GM06990 (cell line): ENCODE results near the gene ARL15.

Experiments used
- DNase-seq: peaks from one replicate; pipeline ENCODE4 v3.0.0-alpha.2; 2011; ENCODE audit not compliant: insufficient read length; ENCODE audit errors: extremely low read depth
- H3K27me3 ChIP-seq: replicated peaks from 2 replicates; pipeline ENCODE4 v1.6.0; 2011; ENCODE audit warnings: low read length; ENCODE audit not compliant: control insufficient read depth, insufficient read depth
- H3K36me3 ChIP-seq: 2 replicates; pipeline ENCODE4 v1.5.1; 2011; ENCODE audit warnings: low read length; ENCODE audit not compliant: control insufficient read depth, insufficient read depth
- H3K4me3 ChIP-seq: replicated peaks from 2 replicates; pipeline ENCODE4 v1.5.1; 2011; ENCODE audit warnings: low read depth, mild to moderate bottlenecking, control low read depth, low read length
- TF ChIP-seq, protein P1 (sequence below): IDR thresholded peaks from 2 replicates; pipeline ENCODE4 v1.5.1; 2011; ENCODE audit warnings: low read length, control low read depth, mild to moderate bottlenecking, inconsistent platforms; ENCODE audit not compliant: insufficient read depth, poor library complexity, severe bottlenecking

Gene ARL15

DNA sequence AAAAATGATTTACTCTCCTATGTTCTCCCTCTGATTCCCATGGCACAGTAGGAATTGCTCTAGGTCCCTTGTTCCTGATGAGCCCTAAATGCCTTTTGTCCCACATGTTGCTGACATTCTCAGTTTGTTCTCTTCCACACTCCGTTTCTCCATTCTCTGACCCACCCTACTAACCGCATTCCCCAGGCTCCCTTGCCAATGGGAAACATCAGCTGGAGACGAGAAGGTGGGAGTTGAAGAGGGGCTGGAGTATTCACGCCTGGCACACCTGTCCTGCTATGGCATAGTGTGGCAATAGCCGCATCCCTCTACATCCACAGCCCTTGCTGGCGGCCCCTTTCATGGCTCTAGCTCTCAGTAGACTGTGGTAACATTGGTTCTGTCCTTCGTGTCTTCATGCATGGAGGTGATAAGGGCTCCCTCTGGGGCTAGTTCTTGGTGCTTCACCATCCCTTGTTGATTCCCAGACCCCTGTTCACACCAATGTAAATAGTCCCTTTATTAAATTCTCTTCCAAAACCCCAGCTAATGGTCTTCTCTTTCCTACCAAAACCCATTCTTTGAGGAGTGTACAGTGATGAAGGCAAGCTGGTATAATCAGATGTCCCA, 16.4 kb upstream of the ARL15 start:
- DNase-seq: no peak
- Histone ChIP-seq H3K36me3 (no peaks in the 10 kb centered on the region), H3K27me3 (no peaks in the 10 kb centered on the region; the same call in 1 of the 2 replicates), H3K4me3 (no peak overlapping the region)
- TF ChIP-seq, protein P1, sequence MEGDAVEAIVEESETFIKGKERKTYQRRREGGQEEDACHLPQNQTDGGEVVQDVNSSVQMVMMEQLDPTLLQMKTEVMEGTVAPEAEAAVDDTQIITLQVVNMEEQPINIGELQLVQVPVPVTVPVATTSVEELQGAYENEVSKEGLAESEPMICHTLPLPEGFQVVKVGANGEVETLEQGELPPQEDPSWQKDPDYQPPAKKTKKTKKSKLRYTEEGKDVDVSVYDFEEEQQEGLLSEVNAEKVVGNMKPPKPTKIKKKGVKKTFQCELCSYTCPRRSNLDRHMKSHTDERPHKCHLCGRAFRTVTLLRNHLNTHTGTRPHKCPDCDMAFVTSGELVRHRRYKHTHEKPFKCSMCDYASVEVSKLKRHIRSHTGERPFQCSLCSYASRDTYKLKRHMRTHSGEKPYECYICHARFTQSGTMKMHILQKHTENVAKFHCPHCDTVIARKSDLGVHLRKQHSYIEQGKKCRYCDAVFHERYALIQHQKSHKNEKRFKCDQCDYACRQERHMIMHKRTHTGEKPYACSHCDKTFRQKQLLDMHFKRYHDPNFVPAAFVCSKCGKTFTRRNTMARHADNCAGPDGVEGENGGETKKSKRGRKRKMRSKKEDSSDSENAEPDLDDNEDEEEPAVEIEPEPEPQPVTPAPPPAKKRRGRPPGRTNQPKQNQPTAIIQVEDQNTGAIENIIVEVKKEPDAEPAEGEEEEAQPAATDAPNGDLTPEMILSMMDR: no peak

DNA sequence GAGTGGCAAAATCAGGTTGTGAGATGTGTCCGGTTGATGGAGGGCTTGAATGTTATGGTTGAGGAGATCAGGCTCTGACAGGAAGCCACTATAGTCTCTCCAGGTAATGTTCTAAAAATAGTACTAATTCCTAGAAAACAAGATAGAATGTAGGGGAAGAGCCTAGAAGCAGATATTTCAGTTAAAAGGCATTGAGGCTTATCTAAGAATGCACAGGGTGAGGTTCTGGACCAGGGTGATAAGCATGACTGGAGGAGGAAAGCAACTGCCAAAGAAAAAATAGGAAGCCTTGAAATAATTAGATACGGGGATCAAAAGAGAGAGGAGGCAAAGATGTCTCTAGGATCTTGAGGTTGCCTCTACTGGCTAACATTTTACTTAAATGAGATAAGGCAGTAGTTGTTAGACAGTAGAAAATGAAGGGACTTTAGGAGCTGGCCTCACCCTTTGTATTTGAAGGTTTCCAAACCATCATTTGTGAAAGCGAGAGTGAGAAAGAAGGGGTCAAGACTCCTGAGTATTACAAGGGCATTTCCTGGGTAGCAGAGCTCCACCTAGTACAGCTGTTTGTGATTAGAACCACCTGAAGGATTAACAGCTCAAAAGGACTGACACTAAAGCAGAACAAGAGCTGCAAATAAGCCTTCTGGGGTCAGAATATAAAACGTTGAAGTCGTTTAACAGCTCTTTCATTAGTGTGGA, 15.4 kb upstream of the ARL15 start:
- no peak for DNase-seq
- no peaks in the 10 kb centered on the region for H3K36me3 ChIP-seq
- H3K27me3 ChIP-seq: no peaks in the 10 kb centered on the region; the same call in 1 of the 2 replicates
- H3K4me3 ChIP-seq: no peak overlapping the region
- TF ChIP-seq, protein P1: no peak

DNA sequence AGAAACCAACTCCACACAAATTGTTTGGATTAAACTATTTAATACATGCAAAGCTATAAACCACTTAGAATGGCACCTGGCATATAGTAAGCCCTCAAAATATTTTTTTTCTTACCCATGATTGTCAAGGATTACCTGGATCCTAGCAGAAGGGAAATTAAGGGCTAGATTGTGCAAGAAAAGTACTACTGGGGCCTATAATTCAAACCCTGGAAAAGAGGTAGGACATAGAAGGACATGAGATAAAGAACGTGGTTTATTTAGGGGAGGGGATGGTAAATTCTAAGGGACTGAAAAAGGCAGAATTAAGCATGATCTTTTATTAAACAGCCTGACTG, 14.9 kb upstream of the ARL15 start:
- Histone ChIP-seq H3K36me3 (no peaks in the 10 kb centered on the region), H3K27me3 (no peaks in the 10 kb centered on the region; the same call in 1 of the 2 replicates), H3K4me3 (no peak overlapping the region)
- TF ChIP-seq, protein P1: no peak
- DNase-seq: no peak

DNA sequence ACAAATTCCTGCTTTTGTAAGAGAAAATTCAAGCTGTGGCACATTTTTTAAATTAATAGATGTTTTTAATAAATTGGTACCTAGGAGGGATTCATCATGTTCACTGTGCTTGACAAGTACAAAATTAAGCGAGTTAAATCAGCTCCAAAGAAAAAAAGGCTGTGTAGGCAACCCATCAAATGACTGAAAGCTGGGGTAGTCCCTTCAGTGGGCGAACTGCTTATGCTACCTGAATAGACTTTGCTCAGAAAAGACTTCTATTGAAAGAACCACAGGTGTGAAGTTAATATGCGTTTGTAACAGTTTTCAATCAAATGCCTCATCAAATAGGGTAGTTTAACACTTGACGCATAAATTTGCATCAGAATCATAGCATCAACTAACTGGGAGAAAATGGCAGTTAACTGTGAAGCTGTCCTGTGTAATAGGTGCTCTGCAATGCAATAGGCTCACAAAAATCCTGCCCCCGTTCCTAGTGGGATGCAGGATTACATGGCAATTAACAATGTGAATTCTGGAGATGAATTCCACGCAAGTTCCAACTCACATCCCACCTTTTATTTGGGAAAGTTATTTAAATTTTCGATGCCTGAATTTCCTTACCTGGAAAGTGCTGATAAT, 14.4 kb upstream of the ARL15 start:
- DNase-seq: no peak
- no peaks in the 10 kb centered on the region; the same call in 1 of the 2 replicates for H3K27me3 ChIP-seq
- no peaks in the 10 kb centered on the region for H3K36me3 ChIP-seq
- no peak overlapping the region for H3K4me3 ChIP-seq
- TF ChIP-seq, protein P1: no peak

DNA sequence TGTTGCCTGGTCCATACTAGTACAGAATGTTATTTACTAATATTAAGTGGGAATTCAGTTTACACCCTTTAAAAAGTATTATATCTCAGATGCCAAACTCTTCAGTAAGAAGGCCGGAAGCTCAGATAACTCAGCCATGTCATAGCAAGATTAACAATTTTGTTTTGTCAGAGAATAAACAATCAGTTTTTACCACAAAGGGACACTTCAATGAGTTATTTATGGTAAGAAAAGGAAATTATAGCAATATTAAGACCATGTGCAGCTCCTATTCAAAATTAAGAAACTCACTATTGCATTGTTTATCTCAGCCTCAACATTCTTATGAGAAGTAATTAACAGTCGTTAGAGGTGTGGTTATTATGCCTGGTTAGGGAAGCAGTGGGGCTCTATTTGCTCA, 13.1 kb upstream of the ARL15 start:
- no peaks in the 10 kb centered on the region for H3K36me3 ChIP-seq
- H3K4me3 ChIP-seq: no peak overlapping the region
- TF ChIP-seq, protein P1: no peak
- DNase-seq: no peak
- H3K27me3 ChIP-seq: no peaks in the 10 kb centered on the region; the same call in 1 of the 2 replicates
